SK-N-SH (cell line): ENCODE results near the gene MATK. TPM values are rescaled to one million over a fixed set of nuclear protein-coding genes. Genes with fewer than 3 reads are reported as not detected.

Source experiments
- CTCF ChIA-PET: fragments of 300-600, 350-600 bp; formaldehyde crosslinking; extraction: SDS; loops from one replicate; lab custom pipeline; 2021; lab: Yijun Ruan, JAX
- POLR2A ChIA-PET: fragments of 350-600 bp; sonication (Branson Sonifier 250); formaldehyde crosslinking; extraction: SDS; loops from one replicate; lab custom pipeline; 2020; ENCODE audit warnings: antibody characterized with exemption, inconsistent platforms; lab: Yijun Ruan, JAX
- DNase-seq: peaks from one replicate; pipeline ENCODE4 v3.0.0; 2012
- H2AFZ ChIP-seq: fragments of 200-600 bp; sonication (generic); 2 replicates; pipeline ENCODE4 v1.8.1; 2016; ENCODE audit warnings: antibody characterized with exemption, mild to moderate bottlenecking, low read depth
- H3F3A ChIP-seq: fragments of 200-600 bp; sonication (generic); replicated peaks from 2 replicates; pipeline ENCODE3; 2016; ENCODE audit warnings: antibody characterized with exemption, mild to moderate bottlenecking; ENCODE audit not compliant: insufficient read depth
- H3K27ac ChIP-seq, 2 experiments: fragments of 200-500 bp in 1 of 2; fragments of 200-600 bp in 1 of 2; sonication (Bioruptor generic) in 1 of 2; sonication (generic), shearing (Covaris generic) in 1 of 2; 2 replicates each; pipeline versions ENCODE4 v1.5.1 to v1.6.1; 2014 to 2016; ENCODE audit warnings: low read depth in 2 of 2, inconsistent platforms in 1 of 2, low read length in 1 of 2, mild to moderate bottlenecking in 1 of 2, mixed read lengths in 1 of 2
- H3K27me3 ChIP-seq: fragments of 200-600 bp; sonication (generic), shearing (Covaris generic); 2 replicates; pipeline ENCODE4 v1.6.1; 2016; ENCODE audit warnings: mixed run types; ENCODE audit not compliant: insufficient read depth
- H3K36me3 ChIP-seq, 2 experiments: fragments of 200-500 bp in 1 of 2; fragments of 200-600 bp in 1 of 2; sonication (Bioruptor generic) in 1 of 2; sonication (generic) in 1 of 2; replicated peaks in 1 of 2; 2 replicates each; pipeline versions ENCODE3 to v1.5.1; 2014 to 2016; ENCODE audit warnings: low read length in 1 of 2, mild to moderate bottlenecking in 1 of 2; ENCODE audit not compliant: insufficient read depth in 2 of 2, control insufficient read depth in 1 of 2
- H3K4me1 ChIP-seq, 2 experiments: fragments of 200-500 bp in 1 of 2; fragments of 200-600 bp in 1 of 2; sonication (Bioruptor generic) in 1 of 2; sonication (generic), shearing (Covaris generic) in 1 of 2; 2 replicates each; pipeline versions ENCODE4 v1.5.1 to v1.6.1; 2014 to 2016; ENCODE audit warnings: low read depth in 1 of 2, low read length in 1 of 2, mixed run types in 1 of 2; ENCODE audit not compliant: insufficient read depth in 2 of 2, control insufficient read depth in 1 of 2
- H3K4me2 ChIP-seq: fragments of 200-600 bp; sonication (generic), shearing (Covaris generic); 2 replicates; pipeline ENCODE4 v1.6.1; 2017; ENCODE audit warnings: mixed run types
- H3K4me3 ChIP-seq, 2 experiments: fragments of 200-500 bp in 1 of 2; fragments of 200-600 bp in 1 of 2; sonication (Bioruptor generic) in 1 of 2; sonication (generic), shearing (Covaris generic) in 1 of 2; 2 replicates each; pipeline versions ENCODE4 v1.5.1 to v1.8.1; 2014 to 2016; ENCODE audit warnings: low read depth in 2 of 2, inconsistent platforms in 1 of 2, low read length in 1 of 2, mild to moderate bottlenecking in 1 of 2, mixed read lengths in 1 of 2, moderate library complexity in 1 of 2
- H3K79me2 ChIP-seq: fragments of 200-600 bp; sonication (generic); 2 replicates; pipeline ENCODE4 v1.8.1; 2017; ENCODE audit warnings: mild to moderate bottlenecking; ENCODE audit not compliant: insufficient read depth
- H3K9ac ChIP-seq: fragments of 200-600 bp; sonication (generic); 2 replicates; pipeline ENCODE4 v1.6.1; 2017; ENCODE audit warnings: mixed run types
- H3K9me2 ChIP-seq: fragments of 200-600 bp; sonication (generic); 2 replicates; pipeline ENCODE4 v1.6.1; 2017; ENCODE audit warnings: mixed run types
- H3K9me3 ChIP-seq: fragments of 200-600 bp; sonication (generic); 2 replicates; pipeline ENCODE4 v1.6.1; 2017; ENCODE audit warnings: mixed run types, mild to moderate bottlenecking, moderate library complexity
- H4K20me1 ChIP-seq: fragments of 200-600 bp; sonication (generic); 2 replicates; pipeline ENCODE4 v1.6.1; 2017; ENCODE audit warnings: mild to moderate bottlenecking, mixed run types; ENCODE audit not compliant: insufficient read depth
- CHD2 ChIP-seq: fragments of 150-350 bp; IDR thresholded peaks from 2 replicates; pipeline ENCODE4 v1.6.1; 2018; ENCODE audit warnings: low read length; ENCODE audit not compliant: partially characterized antibody
- ELF1 ChIP-seq: IDR thresholded peaks from 2 replicates; pipeline ENCODE4 v1.4.0; 2012
- EP300 ChIP-seq, 2 experiments: IDR thresholded peaks; 2 replicates each; pipeline versions ENCODE4 v1.4.0 to v1.6.1; 2012; ENCODE audit warnings: borderline replicate concordance in 1 of 2, low read depth in 1 of 2, low read length in 1 of 2
- EZH2phosphoT487 ChIP-seq: fragments of 200-600 bp; sonication (generic); IDR thresholded peaks from 2 replicates; pipeline ENCODE4 v1.6.1; 2017; ENCODE audit warnings: low read depth, mixed run types, mild to moderate bottlenecking, antibody characterized with exemption, moderate library complexity, borderline replicate concordance
- GABPA ChIP-seq: IDR thresholded peaks from 2 replicates; pipeline ENCODE4 v1.4.0; 2012; ENCODE audit warnings: low read depth, mild to moderate bottlenecking
- GATA2 ChIP-seq: sonication (generic); formaldehyde crosslinking; IDR thresholded peaks from 2 replicates; pipeline ENCODE4 v1.5.0; 2020; ENCODE audit warnings: mild to moderate bottlenecking, missing genetic modification reagents
- JUND ChIP-seq: IDR thresholded peaks from 2 replicates; pipeline ENCODE4 v1.4.0; 2012
- NRF1 ChIP-seq: IDR thresholded peaks from 2 replicates; pipeline ENCODE4 v1.6.1; 2012; ENCODE audit warnings: low read depth, mild to moderate bottlenecking, low read length
- RAD21 ChIP-seq: IDR thresholded peaks from 2 replicates; pipeline ENCODE4 v1.6.1; 2012; ENCODE audit warnings: mild to moderate bottlenecking, low read length
- SMC3 ChIP-seq: IDR thresholded peaks from 2 replicates; pipeline ENCODE4 v1.6.1; 2012; ENCODE audit warnings: low read depth, low read length, improper control_type of control experiment
- TEAD4 ChIP-seq: IDR thresholded peaks from 2 replicates; pipeline ENCODE4 v1.4.0; 2012; ENCODE audit warnings: mild to moderate bottlenecking, borderline replicate concordance; ENCODE audit not compliant: insufficient read depth
- ZBTB33 ChIP-seq: IDR thresholded peaks from 2 replicates; pipeline ENCODE4 v1.4.0; 2012; ENCODE audit warnings: low read depth, borderline replicate concordance
- WGBS: methylation state at CpG from one replicate; pipeline ENCODE4 v1.1.6; 2017; ENCODE audit warnings: low lambda C conversion rate; 5-methylcytosine and 5-hydroxymethylcytosine counted together
- polyA plus RNA-seq, 3 experiments: library from polyadenylated mRNA; depleted of rRNA; stranded (reverse); fragments of >200 nt; gene quantifications; 2 replicates each; pipeline ENCODE4 v1.2.3, GENCODE V29; 2012
- TF ChIP-seq, protein P1 (sequence below): fragments of 150-350 bp; IDR thresholded peaks from 2 replicates; pipeline ENCODE4 v1.6.1; 2016; ENCODE audit warnings: mild to moderate bottlenecking, low read depth, low read length
- TF ChIP-seq, protein P2 (sequence below): IDR thresholded peaks from 2 replicates; pipeline ENCODE4 v1.4.0; 2012; ENCODE audit warnings: low read depth, borderline replicate concordance

Gene MATK
- polyA plus RNA-seq, 1 of the 3 experiments (the other 2 are of a cell fraction), result not detected

DNA sequence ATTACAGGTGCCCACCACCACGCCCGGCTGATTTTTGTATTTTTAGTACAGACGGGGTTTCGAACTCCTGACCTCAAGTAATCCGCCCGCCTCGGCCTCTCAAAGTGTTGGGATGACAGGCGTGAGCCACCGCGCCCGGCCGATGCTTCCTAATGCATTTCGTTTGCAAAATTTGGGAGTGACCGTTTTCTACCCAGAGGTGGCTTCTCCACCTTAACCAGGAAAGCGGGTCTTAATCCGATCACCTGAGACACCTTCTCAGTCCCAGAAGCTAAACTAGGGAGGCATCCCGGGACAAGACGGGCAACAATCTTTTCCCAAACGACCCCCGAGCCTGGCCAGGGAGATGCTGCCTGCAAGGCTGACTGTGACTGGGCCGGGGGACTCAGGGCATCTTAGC is 14.8 kb upstream of the MATK start:
- Histone ChIP-seq H3K27ac (no peak overlapping the region), H2AFZ (no peak overlapping the region), H3K4me3 (peak overlapping the region; percentile 17 to 31; a peak in 2 of 4 replicates), H3K27me3 (peaks cover 23% of the 10 kb centered on the region; the same call in 1 of the 2 replicates), H3K79me2 (no peaks in the 10 kb centered on the region), H3K9ac (no peak overlapping the region), H3K9me2 (no peaks in the 10 kb centered on the region), H3K4me2 (peak overlapping the region; percentile 68), H3K9me3 (no peaks in the 10 kb centered on the region), H4K20me1 (no peaks in the 10 kb centered on the region), H3K4me1 (peaks cover 0 to 2% of the 10 kb centered on the region in 2 experiments; a peak in 1 of 4 replicates), H3K36me3 (no peaks in the 10 kb centered on the region), H3F3A (no peaks in the 10 kb centered on the region)
- ChIA-PET CTCF (no interaction called here), POLR2A (interaction anchor here (1.8 kb wide), 1 partner anchor 38 kb away, joined by 4 read pairs; the partner anchor contains the start of gene MRPL54)
- TF ChIP-seq CHD2 (no peak), TEAD4 (no peak), JUND (no peak), SMC3 (no peak), RAD21 (no peak), EZH2phosphoT487 (no peak)
- TF ChIP-seq, protein P1, sequence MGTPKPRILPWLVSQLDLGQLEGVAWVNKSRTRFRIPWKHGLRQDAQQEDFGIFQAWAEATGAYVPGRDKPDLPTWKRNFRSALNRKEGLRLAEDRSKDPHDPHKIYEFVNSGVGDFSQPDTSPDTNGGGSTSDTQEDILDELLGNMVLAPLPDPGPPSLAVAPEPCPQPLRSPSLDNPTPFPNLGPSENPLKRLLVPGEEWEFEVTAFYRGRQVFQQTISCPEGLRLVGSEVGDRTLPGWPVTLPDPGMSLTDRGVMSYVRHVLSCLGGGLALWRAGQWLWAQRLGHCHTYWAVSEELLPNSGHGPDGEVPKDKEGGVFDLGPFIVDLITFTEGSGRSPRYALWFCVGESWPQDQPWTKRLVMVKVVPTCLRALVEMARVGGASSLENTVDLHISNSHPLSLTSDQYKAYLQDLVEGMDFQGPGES, result no peak
- WGBS, result 75% methylated on average over 15 of the region's 21 CpGs
- no peak for DNase-seq

DNA sequence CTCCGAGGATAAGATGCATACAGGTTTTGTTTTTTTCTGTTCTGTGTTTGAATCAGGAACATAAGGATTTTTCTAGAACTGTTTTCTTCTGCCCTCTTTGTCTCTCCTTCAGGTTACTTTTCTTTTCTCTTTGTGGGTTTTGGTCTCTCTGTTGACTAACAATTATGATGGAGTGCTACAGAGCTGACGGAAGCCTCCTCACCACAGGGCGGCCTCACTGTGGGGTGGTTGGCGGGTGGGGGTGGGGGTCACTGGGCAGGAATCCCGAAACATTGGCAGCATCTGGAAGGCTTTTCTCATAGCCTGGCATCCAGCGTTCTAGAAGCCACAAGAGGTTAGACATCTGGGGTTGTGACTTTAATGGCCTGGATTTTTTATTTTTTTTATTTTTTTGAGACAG is 12.0 kb upstream of the MATK start:
- 55% methylated on average over 6 of the region's 6 CpGs for WGBS
- Histone ChIP-seq H3K9me3 (no peaks in the 10 kb centered on the region), H2AFZ (no peak overlapping the region), H3K27ac (no peak overlapping the region), H3K79me2 (no peaks in the 10 kb centered on the region), H3K36me3 (no peaks in the 10 kb centered on the region), H3K9me2 (no peaks in the 10 kb centered on the region), H3K27me3 (peaks cover 23% of the 10 kb centered on the region; the same call in 1 of the 2 replicates), H3K9ac (no peak overlapping the region), H3K4me1 (peaks cover 0 to 2% of the 10 kb centered on the region in 2 experiments; a peak in 1 of 4 replicates), H3K4me2 (no peak overlapping the region), H3K4me3 (no peak overlapping the region), H4K20me1 (no peaks in the 10 kb centered on the region), H3F3A (no peaks in the 10 kb centered on the region)
- CTCF ChIA-PET, result interaction anchor here (1.2 kb wide), 1 partner anchor 24 kb away, joined by 5 read pairs; no protein-coding TSS in a partner anchor
- no peak for DNase-seq
- TF ChIP-seq GATA2 (CRISPR knock-in tag), result no peak
- TF ChIP-seq EP300 (IDR thresholded peaks at IDR 0.05; ENCODE audit: borderline replicate concordance in 1 of 2, low read depth in 1 of 2, low read length in 1 of 2), result no peak
- no peak for TF ChIP-seq NRF1
- POLR2A ChIA-PET, result no interaction called here

- Histone ChIP-seq H3K9me2 (no peaks in the 10 kb centered on the region), H3K36me3 (no peaks in the 10 kb centered on the region), H4K20me1 (no peaks in the 10 kb centered on the region), H3K9ac (no peak overlapping the region), H2AFZ (no peak overlapping the region), H3F3A (no peaks in the 10 kb centered on the region), H3K79me2 (no peaks in the 10 kb centered on the region), H3K9me3 (no peaks in the 10 kb centered on the region), H3K4me1 (peaks cover 0 to 2% of the 10 kb centered on the region in 2 experiments; a peak in 1 of 4 replicates), H3K27ac (no peak overlapping the region), H3K4me3 (no peak overlapping the region), H3K4me2 (no peak overlapping the region), H3K27me3 (peaks cover 13% of the 10 kb centered on the region; the same call in 1 of the 2 replicates)
- TF ChIP-seq ELF1 (no peak), EZH2phosphoT487 (no peak), CHD2 (no peak), GABPA (no peak), EP300 (IDR thresholded peaks at IDR 0.05; ENCODE audit: borderline replicate concordance in 1 of 2, low read depth in 1 of 2, low read length in 1 of 2) (no peak), ZBTB33 (no peak)
- TF ChIP-seq, protein P2, sequence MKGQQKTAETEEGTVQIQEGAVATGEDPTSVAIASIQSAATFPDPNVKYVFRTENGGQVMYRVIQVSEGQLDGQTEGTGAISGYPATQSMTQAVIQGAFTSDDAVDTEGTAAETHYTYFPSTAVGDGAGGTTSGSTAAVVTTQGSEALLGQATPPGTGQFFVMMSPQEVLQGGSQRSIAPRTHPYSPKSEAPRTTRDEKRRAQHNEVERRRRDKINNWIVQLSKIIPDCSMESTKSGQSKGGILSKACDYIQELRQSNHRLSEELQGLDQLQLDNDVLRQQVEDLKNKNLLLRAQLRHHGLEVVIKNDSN, result no peak
- CTCF ChIA-PET, result interaction anchor here (1.0 to 1.2 kb wide), 2 partner anchors 12 to 26 kb away, joined by 3 to 5 read pairs; no protein-coding TSS in a partner anchor
- no peak for DNase-seq
- POLR2A ChIA-PET, result interaction anchor here (0.6 kb wide), 1 partner anchor 846 kb away, joined by 3 read pairs; no protein-coding TSS in a partner anchor
- WGBS, result 33% methylated on average over 2 of the region's 2 CpGs
Observed at GRCh38 chr19:3796358-3796757, 10.2 kb upstream of the MATK start.
